ENCODE results near the gene CD2AP. TPM values are rescaled to one million over a fixed set of nuclear protein-coding genes. Genes with fewer than 3 reads are reported as not detected.

Gene CD2AP
- total RNA-seq, 1 donor from 2014 or later = 27.3 TPM

GRCh38 chr6:47567586-47567985 is 90.0 kb downstream of the CD2AP start:
- Mint-ChIP-seq H3K36me3 (ENCODE audit: low read depth) (peaks cover 3% of the 10 kb centered on the region), H3K9me3 (no peaks in the 10 kb centered on the region), H3K4me3 (no peak overlapping the region), H3K27ac (no peak overlapping the region), H3K4me1 (ENCODE audit: low read depth) (no peaks in the 10 kb centered on the region), H3K27me3 (ENCODE audit: insufficient read depth) (no peaks in the 10 kb centered on the region)
- DNase-seq (ENCODE audit: low spot score) = no peak
- intact Hi-C loops (cut with micrococcal nuclease) = no loop called here

DNA sequence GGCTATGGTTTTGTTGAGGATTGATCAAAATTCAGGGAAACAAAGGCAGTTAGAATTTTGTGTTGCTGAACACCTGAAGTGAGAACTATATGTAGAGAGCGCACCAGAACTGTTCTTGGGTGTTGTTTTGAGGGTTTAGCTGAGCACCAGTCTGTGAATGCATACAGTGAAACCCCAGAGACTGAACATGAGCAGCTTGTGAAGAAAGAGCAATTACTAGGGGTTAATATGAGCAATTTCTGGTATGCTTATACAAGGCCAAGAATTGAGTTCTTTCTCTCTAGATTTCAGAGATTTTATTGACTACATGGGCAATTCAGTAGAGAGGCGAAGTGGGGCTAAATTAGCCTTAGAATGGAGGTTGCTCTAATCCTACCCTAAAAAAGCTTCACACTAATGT is 93.9 kb downstream of the CD2AP start:
- H3K27ac Mint-ChIP-seq = no peak overlapping the region
- no peaks in the 10 kb centered on the region for H3K9me3 Mint-ChIP-seq
- H3K4me1 Mint-ChIP-seq (ENCODE audit: low read depth) = no peaks in the 10 kb centered on the region
- no peaks in the 10 kb centered on the region for H3K27me3 Mint-ChIP-seq (ENCODE audit: insufficient read depth)
- H3K4me3 Mint-ChIP-seq = no peak overlapping the region
- H3K36me3 Mint-ChIP-seq (ENCODE audit: low read depth) = no peaks in the 10 kb centered on the region
- intact Hi-C loops (cut with micrococcal nuclease) = loop anchor here (5.0 kb wide), 1 partner anchor 94 kb away; the partner anchor contains the start of gene CD2AP
- no peak for DNase-seq (ENCODE audit: low spot score)

- no peaks in the 10 kb centered on the region for H3K36me3 Mint-ChIP-seq (ENCODE audit: low read depth)
- H3K27ac Mint-ChIP-seq = no peak overlapping the region
- H3K4me1 Mint-ChIP-seq (ENCODE audit: low read depth) = no peaks in the 10 kb centered on the region
- no peaks in the 10 kb centered on the region for H3K27me3 Mint-ChIP-seq (ENCODE audit: insufficient read depth)
- H3K4me3 Mint-ChIP-seq = no peak overlapping the region
- intact Hi-C loops (cut with micrococcal nuclease) = loop anchor here (5.0 kb wide), 1 partner anchor 96 kb away; the partner anchor contains the start of gene CD2AP
- DNase-seq (ENCODE audit: low spot score) = no peak
- H3K9me3 Mint-ChIP-seq = no peaks in the 10 kb centered on the region
Observed at GRCh38 chr6:47573109-47573508, 95.5 kb downstream of the CD2AP start.

GRCh38 chr6:47574789-47575188 is 97.2 kb downstream of the CD2AP start:
- intact Hi-C loops (cut with micrococcal nuclease) = loop anchor here (5.0 kb wide), 1 partner anchor 97 kb away; the partner anchor contains the start of gene CD2AP
- H3K4me1 Mint-ChIP-seq (ENCODE audit: low read depth) = no peaks in the 10 kb centered on the region
- H3K9me3 Mint-ChIP-seq = no peaks in the 10 kb centered on the region
- DNase-seq (ENCODE audit: low spot score) = no peak
- H3K36me3 Mint-ChIP-seq (ENCODE audit: low read depth) = peaks cover 2% of the 10 kb centered on the region
- H3K27ac Mint-ChIP-seq = no peak overlapping the region
- no peaks in the 10 kb centered on the region for H3K27me3 Mint-ChIP-seq (ENCODE audit: insufficient read depth)
- H3K4me3 Mint-ChIP-seq = no peak overlapping the region

DNA sequence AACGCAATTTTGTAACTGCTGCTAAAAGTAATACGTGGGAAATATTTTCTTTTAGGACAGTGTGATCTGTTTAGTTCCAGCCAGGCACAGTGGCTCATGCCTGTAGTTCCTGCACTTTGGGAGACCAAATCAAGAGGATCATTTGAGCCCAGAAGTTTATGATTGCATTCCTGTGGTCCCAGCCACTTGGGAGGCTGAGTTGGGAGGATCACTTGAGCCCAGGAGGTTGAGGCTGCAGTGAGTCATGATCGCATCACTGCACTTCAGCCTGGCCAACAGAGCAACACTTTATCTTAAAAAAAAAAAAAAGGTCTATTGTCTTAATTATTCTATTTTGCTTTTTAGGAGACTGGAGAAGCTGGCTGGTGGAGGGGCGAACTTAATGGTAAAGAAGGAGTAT is 101.5 kb downstream of the CD2AP start:
- Mint-ChIP-seq H3K27me3 (ENCODE audit: insufficient read depth) (no peaks in the 10 kb centered on the region), H3K4me1 (ENCODE audit: low read depth) (no peaks in the 10 kb centered on the region), H3K9me3 (no peaks in the 10 kb centered on the region), H3K36me3 (ENCODE audit: low read depth) (peaks cover 15% of the 10 kb centered on the region), H3K4me3 (no peak overlapping the region), H3K27ac (no peak overlapping the region)
- intact Hi-C loops (cut with micrococcal nuclease) = no loop called here
- no peak for DNase-seq (ENCODE audit: low spot score)

- no peaks in the 10 kb centered on the region for H3K9me3 Mint-ChIP-seq
- intact Hi-C loops (cut with micrococcal nuclease) = no loop called here
- H3K4me3 Mint-ChIP-seq = no peak overlapping the region
- H3K27ac Mint-ChIP-seq = no peak overlapping the region
- H3K36me3 Mint-ChIP-seq (ENCODE audit: low read depth) = peaks cover 19% of the 10 kb centered on the region
- DNase-seq (ENCODE audit: low spot score) = no peak
- no peaks in the 10 kb centered on the region for H3K27me3 Mint-ChIP-seq (ENCODE audit: insufficient read depth)
- no peaks in the 10 kb centered on the region for H3K4me1 Mint-ChIP-seq (ENCODE audit: low read depth)
Observed at GRCh38 chr6:47581591-47581990, 104.0 kb downstream of the CD2AP start.

GRCh38 chr6:47587493-47587892 is 109.9 kb downstream of the CD2AP start:
- DNase-seq (ENCODE audit: low spot score) = no peak
- Mint-ChIP-seq H3K27me3 (ENCODE audit: insufficient read depth) (no peaks in the 10 kb centered on the region), H3K4me1 (ENCODE audit: low read depth) (no peaks in the 10 kb centered on the region), H3K27ac (no peak overlapping the region), H3K36me3 (ENCODE audit: low read depth) (peaks cover 23% of the 10 kb centered on the region), H3K9me3 (no peaks in the 10 kb centered on the region), H3K4me3 (no peak overlapping the region)
- intact Hi-C loops (cut with micrococcal nuclease) = no loop called here

- Mint-ChIP-seq H3K27me3 (ENCODE audit: insufficient read depth) (no peaks in the 10 kb centered on the region), H3K4me1 (ENCODE audit: low read depth) (no peaks in the 10 kb centered on the region), H3K4me3 (no peak overlapping the region), H3K36me3 (ENCODE audit: low read depth) (peaks cover 15% of the 10 kb centered on the region), H3K27ac (no peak overlapping the region), H3K9me3 (no peaks in the 10 kb centered on the region)
- intact Hi-C loops (cut with micrococcal nuclease) = no loop called here
- no peak for DNase-seq (ENCODE audit: low spot score)
Observed at GRCh38 chr6:47592131-47592840, 114.7 kb downstream of the CD2AP start.

GRCh38 chr6:47593979-47594378 is 116.4 kb downstream of the CD2AP start:
- Mint-ChIP-seq H3K27me3 (ENCODE audit: insufficient read depth) (no peaks in the 10 kb centered on the region), H3K9me3 (no peaks in the 10 kb centered on the region), H3K4me3 (no peak overlapping the region), H3K36me3 (ENCODE audit: low read depth) (peaks cover 24% of the 10 kb centered on the region), H3K27ac (no peak overlapping the region), H3K4me1 (ENCODE audit: low read depth) (no peaks in the 10 kb centered on the region)
- DNase-seq (ENCODE audit: low spot score) = no peak
- intact Hi-C loops (cut with micrococcal nuclease) = no loop called here

GRCh38 chr6:47595785-47596184 is 118.2 kb downstream of the CD2AP start:
- H3K4me1 Mint-ChIP-seq (ENCODE audit: low read depth) = no peaks in the 10 kb centered on the region
- H3K36me3 Mint-ChIP-seq (ENCODE audit: low read depth) = peaks cover 20% of the 10 kb centered on the region
- H3K27me3 Mint-ChIP-seq (ENCODE audit: insufficient read depth) = no peaks in the 10 kb centered on the region
- H3K9me3 Mint-ChIP-seq = no peaks in the 10 kb centered on the region
- no peak for DNase-seq (ENCODE audit: low spot score)
- no peak overlapping the region for H3K4me3 Mint-ChIP-seq
- intact Hi-C loops (cut with micrococcal nuclease) = no loop called here
- H3K27ac Mint-ChIP-seq = no peak overlapping the region

- H3K36me3 Mint-ChIP-seq (ENCODE audit: low read depth) = peaks cover 20% of the 10 kb centered on the region
- intact Hi-C loops (cut with micrococcal nuclease) = no loop called here
- H3K9me3 Mint-ChIP-seq = no peaks in the 10 kb centered on the region
- H3K27me3 Mint-ChIP-seq (ENCODE audit: insufficient read depth) = no peaks in the 10 kb centered on the region
- no peak overlapping the region for H3K27ac Mint-ChIP-seq
- H3K4me1 Mint-ChIP-seq (ENCODE audit: low read depth) = no peaks in the 10 kb centered on the region
- no peak overlapping the region for H3K4me3 Mint-ChIP-seq
- no peak for DNase-seq (ENCODE audit: low spot score)
Observed at GRCh38 chr6:47598367-47598766, 120.8 kb downstream of the CD2AP start.

- Mint-ChIP-seq H3K27ac (no peak overlapping the region), H3K4me3 (no peak overlapping the region), H3K9me3 (no peaks in the 10 kb centered on the region), H3K36me3 (ENCODE audit: low read depth) (peaks cover 20% of the 10 kb centered on the region), H3K4me1 (ENCODE audit: low read depth) (peaks cover 5% of the 10 kb centered on the region), H3K27me3 (ENCODE audit: insufficient read depth) (no peaks in the 10 kb centered on the region)
- DNase-seq (ENCODE audit: low spot score) = no peak
- intact Hi-C loops (cut with micrococcal nuclease) = no loop called here
Observed at GRCh38 chr6:47599512-47599911, 121.9 kb downstream of the CD2AP start.

GRCh38 chr6:47603227-47603626 is 125.6 kb downstream of the CD2AP start:
- Mint-ChIP-seq H3K4me3 (no peak overlapping the region), H3K4me1 (ENCODE audit: low read depth) (peaks cover 13% of the 10 kb centered on the region), H3K9me3 (no peaks in the 10 kb centered on the region), H3K27me3 (ENCODE audit: insufficient read depth) (no peaks in the 10 kb centered on the region), H3K36me3 (ENCODE audit: low read depth) (peaks cover 18% of the 10 kb centered on the region), H3K27ac (no peak overlapping the region)
- no peak for DNase-seq (ENCODE audit: low spot score)
- intact Hi-C loops (cut with micrococcal nuclease) = no loop called here

GRCh38 chr6:47603995-47604394 is 126.4 kb downstream of the CD2AP start:
- Mint-ChIP-seq H3K27ac (no peak overlapping the region), H3K9me3 (no peaks in the 10 kb centered on the region), H3K36me3 (ENCODE audit: low read depth) (peaks cover 16% of the 10 kb centered on the region), H3K27me3 (ENCODE audit: insufficient read depth) (no peaks in the 10 kb centered on the region), H3K4me1 (ENCODE audit: low read depth) (peaks cover 13% of the 10 kb centered on the region), H3K4me3 (no peak overlapping the region)
- intact Hi-C loops (cut with micrococcal nuclease) = no loop called here
- no peak for DNase-seq (ENCODE audit: low spot score)
